GM19455 (cell line): ENCODE results near the gene MICAL1.
A peak's percentile ranks its signal among the peaks of the same experiment; 100 is the strongest.

ENCODE experiments used
- ATAC-seq: cut with Tn5 transposase; IDR thresholded peaks from one replicate; pipeline ENCODE4 v1.9.1; 2021; ENCODE audit not compliant: unreplicated experiment

MICAL1 gene

GRCh38 chr6:109455437-109456110 lies at the start of gene MICAL1:
MICAL1 (minus strand) TSS chr6:109455772; CDS start chr6:109454196, 1,576 bp downstream.
- ATAC-seq, result peak; percentile 65

GRCh38 chr6:109503327-109504224 lies 48.0 kb upstream of the MICAL1 start:
- no peak for ATAC-seq

- no peak for ATAC-seq
Measured at GRCh38 chr6:109498936-109499335, 43.4 kb upstream of the MICAL1 start.

DNA sequence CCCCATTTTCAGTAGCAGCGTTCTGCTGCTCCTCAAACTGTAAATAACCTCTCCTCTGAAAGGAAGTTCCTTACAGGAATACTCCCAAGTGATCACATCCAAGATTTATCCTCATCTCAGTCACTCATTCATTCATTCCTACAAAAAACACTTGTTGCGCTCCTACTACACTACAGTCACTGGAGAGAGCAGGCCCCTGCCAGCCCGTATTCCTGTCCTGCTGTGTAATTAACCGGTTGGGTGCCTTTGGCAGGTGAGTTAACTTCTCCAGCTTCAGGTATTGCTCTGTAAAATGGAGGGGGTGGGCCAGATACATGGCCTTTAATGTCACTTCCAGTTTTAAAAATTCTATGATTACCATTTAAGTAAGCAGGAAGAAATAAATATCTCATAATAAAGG lies 42.5 kb upstream of the MICAL1 start:
- no peak for ATAC-seq

DNA sequence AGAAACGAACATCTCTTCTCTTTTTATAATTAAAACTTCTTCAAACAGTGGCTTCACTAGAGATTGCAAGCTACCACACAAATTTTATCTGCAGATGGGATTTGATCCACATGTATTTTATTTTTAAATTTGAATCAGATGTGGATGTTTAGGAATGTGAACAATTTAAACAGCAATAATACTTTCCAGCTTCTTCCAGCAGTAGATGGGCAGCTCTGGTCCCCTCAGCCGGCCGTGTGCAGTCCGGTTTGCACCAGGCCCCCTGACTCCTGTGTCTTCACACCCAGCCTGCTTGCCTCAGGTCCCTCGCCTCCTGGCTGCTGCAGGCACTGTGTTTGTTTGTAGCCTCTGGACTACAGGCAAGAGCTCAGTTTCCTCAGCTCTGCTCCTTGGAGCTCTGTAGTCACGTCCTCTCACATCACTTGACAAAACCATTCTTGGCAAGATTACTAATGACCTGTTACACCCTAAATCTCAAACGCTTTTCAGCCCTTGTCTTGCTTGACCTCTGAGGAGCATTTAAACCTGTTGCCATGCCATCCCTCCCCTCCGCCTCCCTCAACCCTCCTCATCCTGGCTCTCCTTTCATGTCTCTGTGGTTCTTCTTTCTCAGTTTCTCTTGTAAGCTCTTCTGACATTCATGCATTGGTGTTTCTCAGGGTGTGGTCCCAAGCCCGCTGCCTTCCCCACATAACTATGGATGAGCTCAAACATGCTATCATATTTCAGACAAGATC lies 40.6 kb upstream of the MICAL1 start:
- no peak for ATAC-seq

GRCh38 chr6:109493865-109494264 lies 38.3 kb upstream of the MICAL1 start:
- ATAC-seq, result no peak

- no peak for ATAC-seq
Measured at GRCh38 chr6:109491207-109491938, 35.8 kb upstream of the MICAL1 start.

DNA sequence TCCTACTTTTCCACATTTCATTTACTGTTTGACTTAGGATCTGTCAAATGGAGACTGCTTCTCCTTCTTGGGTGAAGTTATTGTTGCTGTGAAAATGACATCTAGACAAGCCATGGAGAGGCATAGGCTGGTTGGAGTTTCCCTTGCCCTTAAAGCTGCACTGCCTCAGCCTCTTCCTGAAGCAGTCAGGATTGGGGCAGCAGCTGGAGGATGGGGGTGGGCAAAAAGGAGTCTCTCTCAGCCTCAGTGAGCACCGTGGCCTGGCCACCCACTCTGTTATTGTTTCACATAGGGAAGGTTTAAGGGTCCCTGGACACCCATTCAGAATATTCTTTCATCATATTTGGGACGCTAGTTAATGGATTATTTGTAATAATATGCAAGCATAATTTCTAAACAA lies 35.1 kb upstream of the MICAL1 start:
- no peak for ATAC-seq

DNA sequence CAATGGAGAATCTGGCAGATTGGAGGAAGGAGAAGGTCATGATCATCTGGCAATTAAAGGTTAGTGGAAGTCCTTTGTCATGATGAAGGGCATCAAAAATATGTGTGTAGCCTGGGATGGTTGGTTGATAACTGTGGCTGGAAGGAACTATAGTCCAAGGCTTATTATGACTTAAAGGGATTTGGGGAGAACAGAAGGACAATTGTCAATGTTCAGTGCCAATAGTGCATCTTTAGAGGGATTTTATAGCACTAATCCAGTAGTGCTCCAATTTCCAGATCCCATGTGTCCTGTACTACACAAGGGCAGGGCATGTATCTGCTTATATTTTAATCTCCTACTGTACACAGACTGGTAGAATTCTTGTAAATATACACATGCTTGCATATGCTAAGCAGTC lies 32.4 kb upstream of the MICAL1 start:
- ATAC-seq, result no peak

DNA sequence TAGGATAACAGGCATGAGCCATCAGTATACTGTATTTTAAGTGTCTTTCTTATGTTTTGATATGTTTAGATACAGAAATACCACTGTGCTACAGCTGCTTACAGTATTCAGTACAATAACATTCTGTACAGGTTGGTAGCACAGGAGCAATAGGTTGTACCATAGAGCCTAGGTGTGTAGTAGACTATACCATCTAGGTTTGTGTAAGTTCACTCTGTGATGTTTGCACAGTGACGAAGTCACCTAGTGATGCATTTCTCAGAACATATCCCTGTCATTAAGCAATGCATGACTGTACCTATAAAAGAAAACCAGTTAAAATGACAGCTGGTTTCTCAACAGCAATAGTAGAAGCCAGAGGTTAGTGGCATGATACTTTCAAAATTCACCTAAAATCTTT lies 30.5 kb upstream of the MICAL1 start:
- ATAC-seq, result no peak

DNA sequence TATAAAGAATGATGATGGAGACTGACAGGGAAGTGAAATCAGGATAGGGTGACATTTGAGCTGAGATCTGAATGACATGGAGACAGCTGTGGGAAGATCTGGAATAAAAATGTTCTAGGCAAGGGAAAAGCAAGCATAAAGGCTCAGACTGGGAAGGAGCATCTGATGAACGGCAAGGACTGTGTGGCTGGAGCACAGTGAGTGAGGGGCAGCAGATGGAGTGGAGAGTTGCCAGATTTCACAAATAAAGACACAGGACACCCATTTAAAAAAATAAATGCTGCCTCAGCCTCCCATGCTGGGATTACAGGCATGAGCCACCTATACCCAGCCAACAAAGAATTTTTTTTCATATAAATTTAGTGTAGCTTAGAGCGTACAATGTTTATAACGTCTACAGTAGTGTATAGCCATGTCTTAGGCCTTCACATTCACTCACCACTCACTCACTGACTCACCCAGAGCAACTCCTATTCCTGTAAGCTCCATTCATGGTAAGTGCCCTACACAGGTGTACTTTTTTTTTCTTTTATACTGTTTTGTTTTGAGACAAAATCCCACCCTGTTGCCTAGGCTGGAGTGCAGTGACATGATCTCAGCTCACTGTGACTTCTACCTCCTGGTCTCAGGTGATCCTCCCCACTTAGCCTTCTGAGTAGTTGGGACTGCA lies 29.8 kb upstream of the MICAL1 start:
- no peak for ATAC-seq

GRCh38 chr6:109484122-109484521 lies 28.6 kb upstream of the MICAL1 start:
- no peak for ATAC-seq

GRCh38 chr6:109483735-109484057 lies 28.1 kb upstream of the MICAL1 start:
- peak; percentile 3 for ATAC-seq

DNA sequence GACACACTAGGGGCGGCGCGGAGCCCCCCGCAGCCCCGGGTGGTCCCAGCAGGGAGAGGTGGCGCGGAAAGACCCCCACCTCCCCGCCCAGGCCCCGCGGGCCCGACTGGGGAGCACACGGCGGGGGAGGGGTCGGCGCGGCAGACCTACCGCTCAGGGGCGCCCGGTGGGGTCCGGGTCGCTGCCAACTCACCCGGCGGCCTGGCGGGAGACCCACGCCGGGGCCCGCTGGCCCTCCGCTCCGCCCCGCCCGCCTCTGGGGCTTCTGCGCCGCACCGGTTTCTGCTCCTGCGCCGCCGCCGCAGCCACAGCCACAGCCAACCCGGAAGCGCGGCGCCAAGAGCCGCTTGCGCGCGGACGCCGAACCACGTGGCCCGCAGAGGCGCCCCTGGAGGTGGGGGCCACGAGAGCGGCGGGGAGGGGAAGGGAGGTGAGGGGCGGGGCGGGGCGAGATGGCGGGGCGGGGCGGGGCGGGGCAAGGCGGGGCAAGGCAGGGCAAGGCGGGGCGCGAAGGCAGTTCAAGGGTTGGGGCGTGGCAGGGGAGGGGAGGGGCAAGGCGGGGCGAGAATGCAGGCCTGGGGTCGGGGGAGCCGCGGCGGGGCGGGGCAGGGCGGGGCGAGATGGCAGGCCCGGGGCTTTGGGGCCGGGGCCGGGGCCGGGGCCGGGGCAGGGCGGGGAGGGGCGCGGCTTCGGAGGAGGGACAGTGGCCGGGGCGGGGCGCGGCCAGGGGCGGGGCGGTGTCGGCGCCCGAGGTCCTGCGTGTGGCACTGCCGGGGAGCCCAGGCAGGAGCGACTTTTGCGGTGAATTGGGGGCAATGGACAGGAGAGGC lies 27.5 kb upstream of the MICAL1 start, which contains the start of gene ZBTB24:
ZBTB24 (minus strand) TSS at position 315 of the 830 bp plus-strand sequence. CDS start 1,193 bp downstream, outside the sequence.
- ATAC-seq, result peak; percentile 85

DNA sequence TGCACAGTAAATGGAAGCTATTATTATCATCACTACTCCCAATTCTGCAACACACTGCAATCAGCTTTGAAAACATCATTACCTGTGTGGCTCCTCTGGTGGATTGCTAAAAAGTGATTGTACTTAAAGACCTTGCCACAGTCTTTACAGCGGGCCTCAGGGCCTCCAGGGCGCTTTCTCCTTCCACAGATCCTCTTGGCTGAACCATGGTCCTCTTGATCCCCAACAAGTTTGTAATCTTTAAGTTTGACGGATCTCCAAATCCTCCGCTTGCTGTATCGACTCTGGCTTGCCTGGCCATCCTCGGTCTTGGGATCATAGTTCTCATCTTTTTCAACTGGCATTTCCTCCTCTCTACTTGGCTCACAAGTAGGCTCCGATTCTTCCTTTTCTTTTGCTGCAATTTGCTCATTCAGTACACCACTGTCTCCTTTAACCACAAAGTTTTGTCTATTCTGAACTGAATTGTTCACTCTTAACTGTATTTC lies 25.5 kb upstream of the MICAL1 start:
- ATAC-seq, result no peak

GRCh38 chr6:109478841-109479624 lies 23.5 kb upstream of the MICAL1 start:
- no peak for ATAC-seq

- no peak for ATAC-seq
Measured at GRCh38 chr6:109478222-109478805, 22.7 kb upstream of the MICAL1 start.

DNA sequence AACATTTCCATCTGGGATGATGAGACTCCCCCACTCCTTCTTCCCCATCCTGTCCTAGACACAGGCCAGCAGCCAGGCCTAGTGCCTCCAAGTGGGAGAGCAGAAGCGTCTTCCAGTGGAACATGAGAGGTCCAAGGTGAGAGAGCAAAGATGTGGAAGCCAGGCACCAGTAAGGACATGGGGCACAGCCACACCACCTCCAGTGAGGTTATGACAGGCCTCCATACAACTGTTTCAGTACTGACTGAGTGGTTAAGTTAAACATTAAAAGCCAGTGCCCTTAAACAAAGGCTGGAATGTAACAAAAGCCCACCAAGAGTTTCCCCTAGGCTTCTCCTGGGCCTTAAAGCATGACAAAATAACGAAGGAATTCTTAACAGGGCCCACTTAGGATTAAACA lies 22.2 kb upstream of the MICAL1 start:
- ATAC-seq, result no peak
